ENCODE measurements around the gene CASP3. TPM values are rescaled to one million over a fixed set of nuclear protein-coding genes. Genes with fewer than 3 reads are reported as not detected.
"Not testable (repeated sequence)": the region's sequence is repeated elsewhere in the genome, so short reads cannot be mapped to it uniquely, and the experiment has no call there.

The CASP3 gene
- total RNA-seq, 1 donor from 2014 or later: 32.0 TPM

DNA sequence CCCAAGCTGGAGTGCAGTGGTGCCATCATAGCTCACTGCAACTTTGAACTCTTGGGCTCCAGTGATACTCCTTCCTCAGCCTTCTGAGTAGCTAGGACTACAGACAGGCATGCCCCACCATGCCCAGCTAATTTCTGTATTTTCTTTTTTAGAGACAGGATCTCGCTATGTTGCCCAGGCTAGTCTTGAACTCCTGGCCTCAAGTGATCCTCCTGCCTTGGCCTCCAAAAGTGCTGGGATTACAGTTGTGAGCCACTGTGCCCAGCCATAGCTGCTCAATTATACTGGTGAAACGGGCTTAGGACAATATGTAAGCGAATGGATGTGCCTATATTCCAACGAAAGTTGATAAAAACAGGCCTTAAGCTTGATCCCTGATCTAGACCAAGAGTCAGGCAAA lies 13.1 kb downstream of the CASP3 start:
- no peak for DNase-seq (ENCODE audit: low read depth in 2 of 2)

DNA sequence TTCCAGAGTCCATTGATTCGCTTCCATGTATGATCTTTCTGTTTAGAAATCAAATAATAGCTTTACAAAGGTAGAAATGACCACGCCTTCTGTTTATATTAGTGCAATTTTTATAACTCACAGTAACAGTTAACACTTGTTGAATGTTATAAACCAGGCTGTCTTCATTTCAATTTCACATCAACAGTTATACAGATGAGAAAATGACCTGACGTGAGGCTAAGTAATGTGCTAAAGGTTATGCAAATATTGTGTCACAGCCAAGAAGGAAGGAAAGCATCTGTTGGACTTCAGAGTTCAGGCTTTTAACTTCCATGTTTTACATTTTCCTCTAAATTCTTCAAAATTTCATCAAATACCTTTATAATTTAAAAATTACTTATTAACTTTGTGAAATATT lies 13.9 kb downstream of the CASP3 start:
- no peak for DNase-seq (ENCODE audit: low read depth in 2 of 2)

DNA sequence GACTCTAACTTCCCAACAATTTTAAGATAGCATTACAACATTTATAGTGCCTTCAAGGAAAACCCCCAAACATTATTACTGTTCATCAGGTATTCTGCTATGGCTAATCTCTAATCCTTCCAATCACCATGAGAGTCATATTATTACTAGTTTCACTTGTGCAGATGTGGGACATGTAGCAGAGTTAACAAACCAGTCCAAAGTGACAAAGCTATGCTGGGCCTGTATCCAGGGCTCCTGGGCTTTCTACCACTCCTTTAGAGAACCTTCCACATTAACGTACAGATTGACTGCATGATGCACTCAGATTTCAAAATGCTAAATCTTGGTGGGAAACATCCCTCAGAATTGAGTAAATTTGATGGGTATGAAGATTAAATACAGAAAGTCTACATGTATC lies 16.4 kb downstream of the CASP3 start:
- no peak for DNase-seq (ENCODE audit: low read depth in 2 of 2)

DNA sequence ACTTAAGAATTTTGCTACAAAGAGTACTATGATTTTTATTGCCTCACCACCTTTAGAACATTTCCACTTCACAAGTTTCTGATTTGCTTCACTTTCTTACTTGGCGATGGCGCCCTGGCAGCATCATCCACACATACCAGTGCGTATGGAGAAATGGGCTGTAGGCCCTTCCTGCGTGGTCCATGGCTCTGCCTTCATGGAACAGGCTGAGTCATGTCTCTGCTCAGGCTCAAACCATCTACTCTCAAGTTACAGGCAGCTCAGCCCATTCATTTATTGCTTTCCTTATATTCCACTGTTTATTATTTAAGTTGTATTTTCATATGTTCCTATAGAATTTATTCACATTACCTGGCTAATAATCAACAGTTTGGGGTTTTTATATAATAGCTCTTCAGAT lies 21.1 kb downstream of the CASP3 start:
- no peak for DNase-seq (ENCODE audit: low read depth in 2 of 2)

DNA sequence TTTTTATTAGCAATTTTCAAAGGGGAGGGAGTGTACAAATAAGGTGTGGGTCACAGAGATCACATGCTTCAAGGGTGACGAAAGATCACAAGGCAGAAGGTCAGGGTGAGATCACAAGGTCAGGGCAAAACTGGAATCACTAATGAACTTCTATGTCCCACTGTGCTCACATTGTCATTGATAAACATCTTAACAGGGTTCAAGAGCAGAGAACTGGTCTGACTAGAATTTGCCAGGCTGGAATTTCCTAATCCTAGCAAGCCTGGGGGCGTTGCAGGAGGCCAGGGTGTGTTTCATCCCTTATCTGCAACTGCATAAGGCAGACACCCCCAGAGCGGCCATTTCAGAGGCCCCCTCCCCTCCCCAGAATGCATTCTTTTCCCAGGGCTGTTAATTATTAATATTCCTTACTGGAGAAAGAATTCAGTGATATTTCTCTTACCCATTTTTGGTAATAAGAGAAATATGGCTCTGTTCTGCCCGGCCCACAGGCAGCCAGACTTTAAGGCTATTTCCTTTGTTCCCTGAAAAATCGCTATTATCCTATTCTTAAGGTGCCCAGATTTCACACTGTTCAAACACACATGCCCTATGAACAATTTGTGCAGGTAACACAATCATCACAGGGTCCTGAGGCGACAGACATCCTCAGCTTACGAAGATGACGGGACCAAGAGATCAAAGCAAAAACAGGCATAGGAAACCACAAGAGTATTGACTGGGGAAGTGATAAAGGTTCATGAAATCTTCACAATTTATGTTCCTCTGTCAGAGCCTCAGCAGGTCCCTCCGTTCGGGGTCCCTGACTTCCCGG lies 23.3 kb downstream of the CASP3 start:
- DNase-seq (ENCODE audit: low read depth in 2 of 2): not testable (repeated sequence)

DNA sequence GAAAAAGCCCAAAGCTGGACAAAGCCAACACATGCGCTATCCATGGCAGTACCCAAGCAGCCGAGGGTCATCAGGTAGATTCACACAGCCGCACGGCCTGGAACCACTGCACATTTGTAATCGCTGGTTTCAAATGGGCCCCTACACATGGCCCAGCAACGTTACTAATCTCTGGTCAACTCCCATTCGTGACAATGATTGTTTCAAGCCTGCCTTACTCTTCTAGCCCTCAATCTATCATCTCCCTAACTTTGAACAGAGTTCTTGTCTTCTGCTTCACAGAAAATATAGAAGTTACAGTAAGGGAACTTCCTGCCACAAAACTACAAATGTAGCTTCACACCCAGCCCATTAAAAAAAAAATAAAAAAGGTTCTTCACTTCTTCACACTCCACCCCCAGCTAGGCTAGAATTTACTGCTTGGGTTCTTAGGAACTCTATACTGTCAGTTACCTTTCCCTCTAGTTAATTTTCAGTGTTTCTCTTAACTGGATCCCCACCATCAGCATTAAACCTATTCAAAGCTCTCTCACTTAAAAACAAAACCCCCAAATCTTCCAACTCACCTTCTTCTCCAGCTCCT lies 24.2 kb downstream of the CASP3 start:
- no peak for DNase-seq (ENCODE audit: low read depth in 2 of 2)

DNA sequence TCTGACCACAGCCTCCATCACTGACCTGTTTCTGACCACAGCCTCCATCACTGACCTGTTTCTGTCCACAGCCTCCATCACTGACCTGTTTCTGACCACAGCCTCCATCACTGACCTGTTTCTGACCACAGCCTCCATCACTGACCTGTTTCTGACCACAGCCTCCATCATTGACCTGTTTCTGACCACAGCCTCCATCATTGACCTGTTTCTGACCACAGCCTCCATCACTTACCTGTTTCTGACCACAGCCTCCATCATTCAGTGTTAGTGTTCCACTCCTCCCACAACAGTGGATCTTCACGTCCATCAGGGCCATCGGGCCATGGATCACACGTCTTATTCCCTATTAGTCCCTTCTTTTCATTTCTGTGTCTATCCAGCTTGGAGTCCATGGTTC lies 24.7 kb downstream of the CASP3 start:
- not testable (repeated sequence) for DNase-seq (ENCODE audit: low read depth in 2 of 2)

DNA sequence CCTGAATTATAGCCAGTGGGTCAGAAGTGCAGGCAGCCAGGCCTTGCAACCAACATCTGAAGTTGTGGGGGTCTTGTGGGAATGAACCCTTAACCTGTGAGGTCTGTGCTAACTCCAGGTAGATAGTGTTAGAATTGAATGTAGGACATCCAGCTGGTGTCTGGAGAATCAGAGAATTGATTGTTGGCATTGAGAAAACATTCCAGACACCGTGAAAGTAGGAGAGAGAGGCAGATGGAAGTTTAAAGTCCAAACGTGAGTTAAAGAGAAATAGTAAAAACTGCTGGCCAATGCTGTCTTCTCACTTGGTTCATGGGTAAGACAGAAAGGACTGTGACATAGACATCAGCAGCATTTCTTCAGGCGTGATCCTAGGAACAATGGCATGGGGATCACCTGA lies 27.7 kb downstream of the CASP3 start:
- DNase-seq (ENCODE audit: low read depth in 2 of 2): no peak

DNA sequence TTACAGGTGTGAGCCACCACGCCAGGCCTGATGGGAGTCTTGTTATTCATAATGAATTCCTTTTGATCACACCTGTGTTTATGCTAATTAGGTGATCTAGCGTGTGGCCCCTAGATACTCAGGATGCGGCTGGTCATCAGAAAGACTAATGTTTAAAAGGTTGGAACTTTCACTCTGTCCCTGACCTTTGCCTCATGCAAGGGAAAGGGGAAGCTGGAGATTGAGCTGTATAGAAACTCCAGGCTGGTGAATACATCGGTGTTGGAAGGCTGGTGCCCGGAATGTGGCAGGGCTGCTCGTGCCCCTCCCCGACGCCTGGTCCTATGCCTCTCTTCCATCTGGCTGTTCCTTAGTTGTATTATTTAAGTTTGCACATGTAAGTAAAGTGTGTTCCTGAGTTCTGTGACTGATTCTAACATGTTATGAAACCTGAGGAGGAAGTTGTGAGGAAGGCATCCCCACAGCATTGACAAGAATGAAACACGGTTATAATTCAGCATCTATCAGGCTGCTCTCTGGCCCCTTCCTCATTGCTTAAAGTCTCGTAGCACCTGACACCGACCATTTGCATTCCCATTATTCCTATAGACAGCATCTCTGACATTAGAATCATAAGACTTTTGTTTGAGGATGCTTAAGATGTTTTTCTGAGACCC lies 28.9 kb downstream of the CASP3 start:
- no peak for DNase-seq (ENCODE audit: low read depth in 2 of 2)

DNA sequence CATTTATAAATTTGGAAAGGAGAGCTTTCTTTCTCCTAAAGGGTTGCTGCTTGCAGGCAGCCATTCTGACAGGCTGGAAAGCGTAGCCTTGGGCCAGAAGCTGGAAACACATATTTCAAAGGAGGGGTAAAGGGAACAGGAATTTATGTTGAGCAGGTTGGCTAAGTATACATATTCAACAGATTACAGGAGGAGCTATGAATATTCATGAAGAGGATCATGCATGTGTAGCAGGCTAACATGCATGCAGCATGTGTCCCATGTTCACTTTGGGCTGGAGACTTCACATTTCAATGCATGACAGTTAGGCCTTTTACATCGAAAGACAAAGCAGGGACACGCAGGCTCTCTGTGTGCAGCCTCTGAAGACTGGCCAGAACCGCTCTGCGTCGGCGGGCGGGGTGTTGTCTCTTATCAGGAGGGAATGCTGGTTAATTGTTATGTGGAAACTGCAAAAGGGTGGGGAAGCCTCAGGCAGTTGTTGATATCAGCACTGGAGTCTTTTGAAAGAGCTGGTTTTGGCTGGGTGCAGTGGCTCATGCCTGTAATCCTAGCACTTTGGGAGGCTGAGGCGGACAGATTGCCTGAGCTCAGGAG lies 31.5 kb downstream of the CASP3 start:
- no peak for DNase-seq (ENCODE audit: low read depth in 2 of 2)

DNA sequence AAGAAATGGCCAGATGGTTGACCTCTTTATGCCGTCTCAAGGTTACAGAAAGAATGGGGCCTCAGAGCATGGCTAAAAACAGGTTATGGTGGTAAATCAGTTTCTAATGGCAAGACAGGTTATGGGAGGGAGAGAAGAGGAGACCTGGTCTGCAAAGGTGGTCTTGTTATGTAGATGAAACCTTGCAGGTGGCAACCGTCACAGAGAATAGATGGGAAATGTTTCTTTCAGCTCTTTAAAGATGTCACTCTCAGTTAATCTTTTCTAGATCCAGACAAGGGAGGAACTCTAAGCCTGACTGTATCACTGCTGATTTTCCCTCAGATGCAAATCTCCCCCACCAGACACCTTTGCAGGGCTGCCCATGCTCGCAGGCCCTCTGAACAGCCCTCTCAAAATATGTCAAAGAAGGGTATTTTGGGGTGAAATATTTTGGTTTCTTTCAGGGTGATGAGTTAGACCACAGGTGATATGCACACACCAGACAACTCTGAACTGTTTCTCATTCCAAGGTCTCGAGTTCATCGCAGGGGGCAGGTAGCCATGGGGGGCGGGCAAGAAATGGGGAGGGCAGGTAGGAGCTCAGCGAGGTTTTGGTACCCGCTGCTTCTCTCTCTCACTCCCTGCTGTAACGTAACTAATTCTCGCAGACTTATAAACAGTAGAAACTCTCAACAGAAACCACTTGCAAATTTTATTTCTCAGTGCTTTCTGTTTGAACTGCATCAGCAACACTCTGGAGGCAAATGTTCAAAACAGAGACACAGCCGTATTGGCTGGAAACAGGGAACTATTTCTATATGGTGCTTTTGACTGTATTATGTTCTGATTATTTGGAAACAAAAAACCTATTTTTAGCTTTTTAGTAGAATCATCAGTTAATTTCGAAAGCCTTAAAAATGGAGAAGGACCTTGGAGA lies 32.4 kb downstream of the CASP3 start:
- DNase-seq (ENCODE audit: low read depth in 2 of 2): no peak

DNA sequence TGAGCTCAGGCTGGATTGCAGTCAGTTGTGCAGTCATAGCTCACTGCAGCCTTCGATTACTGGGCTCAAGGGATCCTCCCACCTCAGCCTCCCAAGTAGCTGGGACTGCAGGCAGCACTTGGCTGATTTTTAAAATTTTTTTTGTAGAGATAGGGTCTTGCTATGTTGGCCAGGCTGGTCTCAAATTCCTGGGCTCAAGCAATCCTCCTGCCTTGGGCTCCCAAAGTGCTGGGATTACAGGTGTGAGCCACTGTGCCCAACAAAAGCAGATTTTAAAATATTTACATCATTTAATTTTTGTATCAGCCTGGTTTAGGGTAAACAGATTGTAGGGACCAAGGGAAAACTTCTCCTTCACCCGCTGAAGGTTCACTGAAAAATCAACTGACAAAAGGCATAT lies 33.1 kb downstream of the CASP3 start:
- not testable (repeated sequence) for DNase-seq (ENCODE audit: low read depth in 2 of 2)

DNA sequence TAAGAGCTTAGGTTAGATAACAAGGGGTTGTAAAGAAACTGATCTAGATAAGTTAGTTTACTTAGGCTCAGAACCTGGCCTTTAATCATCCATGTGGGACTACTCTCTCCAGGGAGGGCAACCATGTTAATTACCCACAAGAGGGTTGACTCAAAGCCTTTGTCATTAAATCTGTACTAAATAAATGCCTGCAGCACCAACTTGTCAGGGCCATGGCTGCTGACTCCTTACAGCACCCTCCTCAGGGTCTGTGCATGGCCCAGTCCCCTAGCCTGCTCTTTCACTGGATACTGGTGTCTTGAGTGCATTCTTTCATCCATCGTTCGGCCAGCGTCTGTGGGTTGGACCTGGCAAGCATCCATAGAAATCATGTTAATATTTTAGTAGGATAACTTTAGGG lies 34.7 kb downstream of the CASP3 start:
- DNase-seq (ENCODE audit: low read depth in 2 of 2): no peak

DNA sequence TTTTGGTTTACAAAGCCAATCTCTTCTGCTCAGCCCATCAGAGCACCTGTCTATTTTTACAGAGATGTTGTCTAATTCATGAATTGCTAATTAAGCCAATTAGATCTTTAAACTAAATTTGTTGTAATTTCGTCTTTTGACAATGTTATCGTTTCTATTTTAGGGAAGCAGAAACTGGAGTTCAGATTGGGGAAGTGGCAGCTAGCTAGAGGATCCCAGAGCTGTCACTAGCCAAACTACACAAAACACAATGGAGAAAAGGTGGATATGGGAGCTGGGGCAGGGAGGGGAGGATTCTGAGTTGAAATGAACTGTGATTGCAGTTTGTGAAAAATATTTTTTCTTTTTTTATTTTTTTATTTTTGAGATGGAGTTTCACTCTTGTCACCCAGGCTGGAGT lies 35.8 kb downstream of the CASP3 start:
- DNase-seq (ENCODE audit: low read depth in 2 of 2): no peak

DNA sequence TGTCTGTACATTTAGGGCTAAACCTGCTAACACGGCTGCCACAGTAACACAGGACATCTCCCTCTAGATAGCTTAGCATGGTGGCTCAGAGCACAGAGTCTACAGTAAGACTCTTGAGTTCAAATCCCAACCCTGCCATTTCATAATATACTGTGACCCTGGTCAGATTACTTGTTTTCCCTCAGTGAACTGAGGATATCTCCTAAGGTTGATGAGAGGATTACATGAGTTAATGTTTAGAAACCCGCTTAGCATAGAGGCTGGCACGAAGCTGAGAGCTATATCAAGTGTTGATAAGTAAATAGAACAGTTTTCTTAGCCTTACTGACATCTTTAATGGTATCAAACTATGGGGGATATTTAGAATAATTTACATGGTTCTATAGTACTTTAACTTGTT lies 37.2 kb downstream of the CASP3 start:
- DNase-seq (ENCODE audit: low read depth in 2 of 2): no peak

DNA sequence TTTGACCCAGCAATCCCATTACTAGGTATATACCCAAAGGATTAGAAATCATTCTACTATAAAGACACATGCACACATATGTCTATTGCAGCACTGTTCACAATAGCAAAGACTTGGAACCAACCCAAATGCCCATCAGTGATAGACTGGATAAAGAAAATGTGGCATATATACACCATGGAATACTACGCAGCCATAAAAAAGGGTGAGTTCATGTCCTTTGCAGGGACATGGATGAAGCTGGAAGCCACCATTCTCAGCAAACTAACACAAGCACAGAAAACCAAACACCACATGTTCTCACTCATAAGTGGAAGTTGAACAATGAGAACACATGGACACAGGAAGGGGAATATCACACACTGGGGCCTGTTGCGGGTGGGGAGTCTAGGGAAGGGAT lies 41.8 kb downstream of the CASP3 start:
- DNase-seq (ENCODE audit: low read depth in 2 of 2): not testable (repeated sequence)

DNA sequence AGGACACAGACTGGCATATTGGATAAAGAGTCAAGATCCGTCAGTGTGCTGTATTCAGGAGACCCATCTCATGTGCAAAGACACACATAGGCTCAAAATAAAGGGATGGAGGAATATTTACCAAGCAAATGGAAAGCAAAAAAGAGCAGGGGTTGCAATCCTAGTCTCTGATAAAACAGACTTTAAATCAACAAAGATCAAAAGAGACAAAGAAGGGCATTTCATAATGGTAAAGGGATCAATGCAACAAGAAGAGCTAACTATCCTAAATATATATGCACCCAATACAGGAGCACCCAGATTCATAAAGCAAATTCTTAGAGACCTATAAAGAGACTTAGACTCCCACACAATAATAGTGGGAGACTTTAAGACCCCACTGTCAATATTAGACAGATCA lies 46.4 kb downstream of the CASP3 start:
- DNase-seq (ENCODE audit: low read depth in 2 of 2): not testable (repeated sequence)

DNA sequence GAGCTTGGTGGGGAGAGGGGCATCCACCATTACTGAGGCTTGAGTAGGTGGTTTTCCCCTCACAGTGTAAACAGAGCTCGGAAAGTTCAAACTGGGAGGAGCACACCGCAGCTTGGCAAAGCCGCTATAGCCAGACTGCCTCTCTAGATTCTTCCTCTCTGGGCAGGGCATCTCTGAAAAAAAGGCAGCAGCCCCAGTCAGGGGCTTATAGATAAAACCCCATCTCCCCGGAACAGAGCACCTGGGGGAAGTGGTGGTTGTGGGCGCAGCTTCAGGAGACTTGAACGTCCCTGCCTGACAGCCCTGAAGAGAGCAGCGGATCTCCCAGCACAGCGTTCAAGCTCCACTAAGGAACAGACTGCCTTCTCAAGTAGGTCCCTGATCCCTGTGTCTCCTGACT lies 48.3 kb downstream of the CASP3 start:
- not testable (repeated sequence) for DNase-seq (ENCODE audit: low read depth in 2 of 2)

DNA sequence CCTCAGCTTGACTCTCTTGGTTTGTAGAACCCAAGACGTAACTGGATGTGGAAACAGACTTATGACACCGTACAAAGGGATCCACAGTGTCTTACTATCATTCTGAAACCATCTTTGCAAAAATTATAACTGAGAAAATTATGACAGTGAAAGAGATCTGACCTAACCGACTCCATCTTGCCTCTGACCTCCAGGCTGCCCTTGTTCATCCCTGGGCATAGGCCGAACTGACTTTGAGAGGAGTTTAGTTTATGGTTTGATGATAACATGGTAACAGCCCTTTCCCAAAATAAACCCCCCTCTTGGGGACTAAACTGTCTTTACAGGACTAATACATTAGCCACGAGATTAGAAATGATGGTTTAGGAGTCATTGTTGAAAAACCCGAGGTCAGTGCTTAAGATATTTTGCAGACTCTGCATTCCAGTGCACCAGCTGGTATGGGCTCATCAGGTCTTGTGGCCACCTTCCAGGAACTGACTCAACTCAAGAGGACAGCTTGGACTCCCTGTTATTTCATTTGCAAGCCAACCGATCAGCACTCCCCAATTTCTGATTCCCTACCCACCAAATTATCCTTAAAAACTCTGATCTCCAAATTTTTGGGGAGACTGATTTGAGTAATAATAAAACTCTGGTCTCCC lies 49.6 kb downstream of the CASP3 start:
- peak in 1 of 2 donors; percentile 6 for DNase-seq (ENCODE audit: low read depth in 2 of 2)

DNA sequence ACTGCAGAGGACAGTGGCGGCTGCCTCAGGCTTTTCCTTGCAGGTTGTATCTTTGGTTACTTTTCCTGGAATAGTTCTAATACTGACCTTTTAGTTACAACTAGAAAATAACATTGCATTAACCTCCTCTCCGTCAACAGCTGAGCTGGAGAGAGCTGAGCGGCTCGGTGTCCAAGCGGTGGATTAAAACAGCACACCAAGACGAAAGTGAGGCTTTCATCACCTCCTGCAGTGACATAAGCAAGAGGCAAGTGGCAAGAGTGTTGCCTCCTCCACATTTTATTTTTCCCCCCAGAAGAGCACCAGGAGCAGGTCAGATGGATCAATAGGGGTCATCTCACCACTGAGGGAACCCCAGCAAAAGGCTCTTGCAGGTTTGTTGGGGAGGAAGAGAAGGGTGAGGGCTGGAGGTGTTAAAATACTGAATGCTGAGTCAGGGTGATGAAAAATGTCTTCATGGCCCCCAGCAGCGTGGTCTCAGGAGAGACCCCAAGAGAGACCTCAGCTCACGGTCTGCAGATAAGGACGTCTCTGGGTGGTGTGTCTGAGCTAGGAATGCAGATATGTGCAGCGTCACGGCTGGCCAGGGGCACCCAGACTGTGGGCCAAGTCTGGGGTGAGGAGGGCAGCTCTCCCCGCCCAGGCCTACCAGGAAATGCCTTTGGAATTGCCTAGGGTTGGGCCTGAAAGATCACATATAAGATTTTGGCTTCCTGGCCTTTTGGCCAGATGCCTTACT lies 50.3 kb downstream of the CASP3 start:
- DNase-seq (ENCODE audit: low read depth in 2 of 2): no peak
